Measurements from ENCODE around the gene IL23R. TPM values are rescaled to one million over a fixed set of nuclear protein-coding genes. Genes with fewer than 3 reads are reported as not detected.

Gene IL23R
- total RNA-seq, 2 donors from 2014 or later: not detected

DNA sequence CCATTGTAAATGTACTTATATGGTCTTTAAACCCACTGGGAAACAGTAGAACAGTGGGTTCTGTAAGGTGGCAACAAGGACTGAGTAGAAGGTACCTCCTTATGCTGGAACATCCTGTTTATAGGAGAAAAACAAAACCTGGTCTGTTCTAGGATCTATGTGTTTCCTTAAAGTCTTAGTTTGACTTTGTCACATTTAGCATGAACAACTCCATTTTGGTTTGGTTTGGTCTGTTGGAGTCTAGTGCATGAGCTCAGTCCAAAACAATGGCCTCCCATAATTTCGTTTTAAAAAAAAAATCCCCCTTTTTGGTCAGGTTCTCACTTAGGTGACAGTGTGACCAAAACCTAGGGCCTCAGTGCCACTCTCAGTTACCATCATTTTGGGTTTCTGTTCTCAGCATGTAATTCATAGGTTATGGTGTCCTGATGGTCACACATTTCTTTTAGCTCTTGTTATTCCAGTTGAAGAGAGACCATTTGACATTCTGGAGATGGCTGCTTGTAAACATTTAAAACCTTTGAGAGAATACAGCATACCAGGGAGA lies 75.0 kb downstream of the IL23R start:
- H3K9me3 Mint-ChIP-seq: peaks cover 14% of the 10 kb centered on the region
- no peak overlapping the region for H3K4me3 ChIP-seq (ENCODE audit: low read length)
- H3K27me3 ChIP-seq (ENCODE audit: control insufficient read depth, insufficient read depth, low read length, poor library complexity, severe bottlenecking): no peaks in the 10 kb centered on the region
- no peaks in the 10 kb centered on the region for H3K36me3 ChIP-seq (ENCODE audit: control insufficient read depth, insufficient read depth, low read length)
- TF ChIP-seq, protein P1, sequence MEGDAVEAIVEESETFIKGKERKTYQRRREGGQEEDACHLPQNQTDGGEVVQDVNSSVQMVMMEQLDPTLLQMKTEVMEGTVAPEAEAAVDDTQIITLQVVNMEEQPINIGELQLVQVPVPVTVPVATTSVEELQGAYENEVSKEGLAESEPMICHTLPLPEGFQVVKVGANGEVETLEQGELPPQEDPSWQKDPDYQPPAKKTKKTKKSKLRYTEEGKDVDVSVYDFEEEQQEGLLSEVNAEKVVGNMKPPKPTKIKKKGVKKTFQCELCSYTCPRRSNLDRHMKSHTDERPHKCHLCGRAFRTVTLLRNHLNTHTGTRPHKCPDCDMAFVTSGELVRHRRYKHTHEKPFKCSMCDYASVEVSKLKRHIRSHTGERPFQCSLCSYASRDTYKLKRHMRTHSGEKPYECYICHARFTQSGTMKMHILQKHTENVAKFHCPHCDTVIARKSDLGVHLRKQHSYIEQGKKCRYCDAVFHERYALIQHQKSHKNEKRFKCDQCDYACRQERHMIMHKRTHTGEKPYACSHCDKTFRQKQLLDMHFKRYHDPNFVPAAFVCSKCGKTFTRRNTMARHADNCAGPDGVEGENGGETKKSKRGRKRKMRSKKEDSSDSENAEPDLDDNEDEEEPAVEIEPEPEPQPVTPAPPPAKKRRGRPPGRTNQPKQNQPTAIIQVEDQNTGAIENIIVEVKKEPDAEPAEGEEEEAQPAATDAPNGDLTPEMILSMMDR (conservative IDR thresholded peaks at IDR 0.05): no peak
- H3K9ac ChIP-seq (ENCODE audit: extremely low read depth, low read length, poor library complexity, severe bottlenecking): no peak overlapping the region
- no peaks in the 10 kb centered on the region for H3K9me3 ChIP-seq (ENCODE audit: control insufficient read depth, low read length)
- H3K27ac ChIP-seq (ENCODE audit: low read depth, low read length): no peak overlapping the region
- peaks cover 11% of the 10 kb centered on the region for H3K27me3 Mint-ChIP-seq (ENCODE audit: insufficient read depth)
- no peaks in the 10 kb centered on the region for H3K4me1 ChIP-seq (ENCODE audit: control insufficient read depth, insufficient read depth, low read length)
- no peak overlapping the region for H3K4me3 Mint-ChIP-seq
- WGBS, 2 experiments (ENCODE audit: insufficient coverage in 1 of 2, insufficient read length in 1 of 2): 75% methylated on average over 1 of the region's 1 CpG; no CpG with 5 or more reads in 1 of the 2 experiments
- no peaks in the 10 kb centered on the region for H3K4me1 Mint-ChIP-seq
- H3K36me3 Mint-ChIP-seq (ENCODE audit: low read depth): no peaks in the 10 kb centered on the region
- H3K27ac Mint-ChIP-seq: no peak overlapping the region
- DNase-seq: no peak

DNA sequence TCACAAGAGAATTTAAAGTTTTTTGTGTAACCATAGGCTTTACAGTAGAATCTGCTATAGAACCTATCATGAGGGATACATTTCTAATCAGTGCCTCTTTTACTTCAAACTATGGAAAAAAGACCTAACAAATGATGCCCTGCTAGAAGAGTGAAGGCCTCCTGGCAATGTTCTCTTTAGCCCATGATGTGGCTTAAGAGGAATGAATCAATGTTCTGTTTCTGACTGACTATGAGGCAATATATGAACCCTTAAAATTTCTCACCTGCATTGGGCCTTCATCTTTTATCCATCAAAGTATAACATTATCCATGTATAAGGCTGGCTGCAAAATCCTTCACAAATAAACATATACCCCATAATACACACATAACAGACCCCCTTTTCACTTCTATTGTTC lies 75.8 kb downstream of the IL23R start:
- Mint-ChIP-seq H3K27ac (no peak overlapping the region), H3K27me3 (ENCODE audit: insufficient read depth) (peaks cover 11% of the 10 kb centered on the region), H3K9me3 (peaks cover 21% of the 10 kb centered on the region), H3K36me3 (ENCODE audit: low read depth) (no peaks in the 10 kb centered on the region), H3K4me1 (no peaks in the 10 kb centered on the region), H3K4me3 (no peak overlapping the region)
- Histone ChIP-seq H3K4me3 (ENCODE audit: low read length) (no peak overlapping the region), H3K9me3 (ENCODE audit: control insufficient read depth, low read length) (no peaks in the 10 kb centered on the region), H3K27me3 (ENCODE audit: control insufficient read depth, insufficient read depth, low read length, poor library complexity, severe bottlenecking) (no peaks in the 10 kb centered on the region), H3K27ac (ENCODE audit: low read depth, low read length) (no peak overlapping the region), H3K36me3 (ENCODE audit: control insufficient read depth, insufficient read depth, low read length) (no peaks in the 10 kb centered on the region), H3K9ac (ENCODE audit: extremely low read depth, low read length, poor library complexity, severe bottlenecking) (no peak overlapping the region), H3K4me1 (ENCODE audit: control insufficient read depth, insufficient read depth, low read length) (no peaks in the 10 kb centered on the region)
- DNase-seq: no peak
- TF ChIP-seq, protein P1 (conservative IDR thresholded peaks at IDR 0.05): no peak

DNA sequence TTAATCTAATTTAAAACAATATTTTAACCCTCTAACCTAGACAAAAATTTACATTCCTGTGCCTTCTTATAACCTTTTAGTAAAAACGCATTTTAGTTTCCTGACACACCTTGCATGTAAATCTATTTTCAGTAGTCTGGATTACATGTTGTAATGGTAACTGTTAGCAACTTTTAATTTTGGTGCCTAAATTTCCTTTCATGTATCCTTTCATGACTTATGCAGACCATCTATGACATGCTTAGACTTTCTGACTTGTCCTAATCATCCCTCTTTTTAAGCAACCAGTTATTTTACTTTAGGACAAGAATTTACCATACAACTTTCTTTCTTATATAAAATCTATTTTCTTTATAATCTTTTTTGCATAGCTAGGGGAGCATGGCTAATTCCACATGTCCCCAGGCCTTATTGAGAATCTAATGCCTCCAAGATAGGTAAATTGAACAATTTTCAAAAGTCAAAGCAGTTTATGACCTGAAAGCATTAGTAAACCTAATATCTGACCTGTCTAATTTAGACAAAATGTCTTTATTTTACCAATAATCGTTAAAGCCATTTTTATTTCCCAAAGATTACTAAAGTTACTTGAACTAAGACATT lies 83.9 kb downstream of the IL23R start:
- H3K36me3 Mint-ChIP-seq (ENCODE audit: low read depth): peaks cover 8% of the 10 kb centered on the region
- no peak for DNase-seq
- H3K9me3 Mint-ChIP-seq: peaks cover 71% of the 10 kb centered on the region
- H3K4me3 Mint-ChIP-seq: no peak overlapping the region
- Histone ChIP-seq H3K9ac (ENCODE audit: extremely low read depth, low read length, poor library complexity, severe bottlenecking) (no peak overlapping the region), H3K27ac (ENCODE audit: low read depth, low read length) (no peak overlapping the region), H3K4me1 (ENCODE audit: control insufficient read depth, insufficient read depth, low read length) (no peaks in the 10 kb centered on the region), H3K4me3 (ENCODE audit: low read length) (no peak overlapping the region), H3K9me3 (ENCODE audit: control insufficient read depth, low read length) (peaks cover 52% of the 10 kb centered on the region), H3K27me3 (ENCODE audit: control insufficient read depth, insufficient read depth, low read length, poor library complexity, severe bottlenecking) (no peaks in the 10 kb centered on the region), H3K36me3 (ENCODE audit: control insufficient read depth, insufficient read depth, low read length) (no peaks in the 10 kb centered on the region)
- H3K4me1 Mint-ChIP-seq: no peaks in the 10 kb centered on the region
- H3K27me3 Mint-ChIP-seq (ENCODE audit: insufficient read depth): peaks cover 3% of the 10 kb centered on the region
- no peak overlapping the region for H3K27ac Mint-ChIP-seq
- 73 to 100% methylated on average over 1 to 2 of the region's 2 CpGs for WGBS, 2 experiments (ENCODE audit: insufficient coverage in 1 of 2, insufficient read length in 1 of 2)
- TF ChIP-seq, protein P1 (conservative IDR thresholded peaks at IDR 0.05): no peak
